Measurements from ENCODE around the gene INHBE. TPM values are rescaled to one million over a fixed set of nuclear protein-coding genes. Genes with fewer than 3 reads are reported as not detected.
"Not testable (repeated sequence)": the region's sequence is repeated elsewhere in the genome, so short reads cannot be mapped to it uniquely, and the experiment has no call there.

Gene INHBE
- total RNA-seq, 4 donors from 2014 or later, result 1.5 to 2.2 TPM; not detected in 2

- TF ChIP-seq POLR2A (IDR thresholded peaks at IDR 0.05), result no peak
- TF ChIP-seq, protein P1, sequence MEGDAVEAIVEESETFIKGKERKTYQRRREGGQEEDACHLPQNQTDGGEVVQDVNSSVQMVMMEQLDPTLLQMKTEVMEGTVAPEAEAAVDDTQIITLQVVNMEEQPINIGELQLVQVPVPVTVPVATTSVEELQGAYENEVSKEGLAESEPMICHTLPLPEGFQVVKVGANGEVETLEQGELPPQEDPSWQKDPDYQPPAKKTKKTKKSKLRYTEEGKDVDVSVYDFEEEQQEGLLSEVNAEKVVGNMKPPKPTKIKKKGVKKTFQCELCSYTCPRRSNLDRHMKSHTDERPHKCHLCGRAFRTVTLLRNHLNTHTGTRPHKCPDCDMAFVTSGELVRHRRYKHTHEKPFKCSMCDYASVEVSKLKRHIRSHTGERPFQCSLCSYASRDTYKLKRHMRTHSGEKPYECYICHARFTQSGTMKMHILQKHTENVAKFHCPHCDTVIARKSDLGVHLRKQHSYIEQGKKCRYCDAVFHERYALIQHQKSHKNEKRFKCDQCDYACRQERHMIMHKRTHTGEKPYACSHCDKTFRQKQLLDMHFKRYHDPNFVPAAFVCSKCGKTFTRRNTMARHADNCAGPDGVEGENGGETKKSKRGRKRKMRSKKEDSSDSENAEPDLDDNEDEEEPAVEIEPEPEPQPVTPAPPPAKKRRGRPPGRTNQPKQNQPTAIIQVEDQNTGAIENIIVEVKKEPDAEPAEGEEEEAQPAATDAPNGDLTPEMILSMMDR (IDR thresholded peaks at IDR 0.05 in 4 of 5, conservative IDR thresholded peaks at IDR 0.05 in 1 of 5), result no peak
Measured at GRCh38 chr12:57500213-57500612, 45.1 kb downstream of the INHBE start.

GRCh38 chr12:57502311-57502969 is 47.3 kb downstream of the INHBE start:
- H3K27me3 ChIP-seq; ATAC-seq; H3K27ac ChIP-seq; intact Hi-C loops (cut with DNase I; ENCODE audit: low total_unique reads); H3K4me3 ChIP-seq; H3K4me1 ChIP-seq; H3K9me3 ChIP-seq; DNase-seq: not testable (repeated sequence)
- peaks cover 0 to 81% of the 10 kb centered on the region in 2 donors for H3K36me3 ChIP-seq
- in situ Hi-C loops (cut with MboI; ENCODE audit: low sequenced_read_pairs in 4 of 4), result loop anchor here in 1 of 4 donors (25.0 kb wide), 1 partner anchor 865 kb away; the partner anchor contains the start of genes ATP5F1B and BAZ2A

More at GRCh38 chr12:57500213-57500612, 45.1 kb downstream of the INHBE start:
- Histone ChIP-seq H3K4me3 (no peak overlapping the region), H3K27me3 (no peaks in the 10 kb centered on the region), H3K4me1 (no peaks in the 10 kb centered on the region), H3K36me3 (peaks cover 0 to 74% of the 10 kb centered on the region in 2 donors), H3K9me3 (no peaks in the 10 kb centered on the region), H3K27ac (no peak overlapping the region)
- in situ Hi-C loops (cut with MboI; ENCODE audit: low sequenced_read_pairs in 4 of 4) (loop anchor here in 1 of 4 donors (25.0 kb wide), 1 partner anchor 863 kb away; the partner anchor contains the start of genes ATP5F1B and BAZ2A), intact Hi-C loops (cut with DNase I; ENCODE audit: low total_unique reads) (no loop called here)
- ATAC-seq (no peak), DNase-seq (no peak)

DNA sequence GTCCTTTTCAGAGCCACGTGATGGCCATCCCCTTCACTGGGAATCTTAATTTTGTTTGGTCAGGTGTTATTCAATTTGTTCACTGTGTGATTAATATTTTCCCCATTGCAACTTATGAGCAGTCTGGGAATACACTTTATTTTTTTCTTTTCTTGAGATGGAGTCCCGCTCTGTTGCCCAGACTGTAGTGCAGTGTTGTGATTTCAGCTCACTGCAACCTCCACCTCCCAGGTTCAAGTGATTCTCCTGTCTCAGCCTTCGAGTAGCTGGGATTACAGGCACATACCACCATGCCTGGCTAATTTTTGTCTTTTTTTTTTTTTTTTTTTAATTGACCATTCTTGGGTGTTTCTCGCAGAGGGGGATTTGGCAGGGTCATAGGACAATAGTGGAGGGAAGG is 51.4 kb downstream of the INHBE start:
- H3K4me3 ChIP-seq; DNase-seq; H3K27me3 ChIP-seq; H3K4me1 ChIP-seq; H3K27ac ChIP-seq; ATAC-seq; intact Hi-C loops (cut with DNase I; ENCODE audit: low total_unique reads); H3K9me3 ChIP-seq: not testable (repeated sequence)
- peaks cover 0 to 72% of the 10 kb centered on the region in 2 donors for H3K36me3 ChIP-seq
- in situ Hi-C loops (cut with MboI; ENCODE audit: low sequenced_read_pairs in 4 of 4), result loop anchor here in 1 of 4 donors (25.0 kb wide), 1 partner anchor 869 kb away; the partner anchor contains the start of genes ATP5F1B and BAZ2A

Other genes starting within 250 kb of the INHBE start
- gene NXPH4, start 238.5 kb upstream of the INHBE start, total RNA-seq, result not detected
- 100 to 1,000 TPM in 1 of 4 donors, 10 to 100 TPM in 3; 41.3 to 107 (median 46.4) TPM for gene SHMT2, start 225.6 kb upstream of the INHBE start, total RNA-seq
- gene STAC3, start 204.1 kb upstream of the INHBE start, total RNA-seq, result 1,000 to 10,000 TPM in 2 of 4 donors, 100 to 1,000 TPM in 2; 459 to 1,596 (median 855) TPM
- gene R3HDM2, start 24.3 kb upstream of the INHBE start, total RNA-seq, result 10 to 100 TPM; 24.1 to 27.1 (median 25.6) TPM
- under 1 TPM in 2 of 4 donors, not detected in 2; 0.20 to 0.35 TPM for gene INHBC, start 20.5 kb upstream of the INHBE start, total RNA-seq
- gene GLI1, start 4.5 kb downstream of the INHBE start, total RNA-seq, result 1 to 10 TPM in 1 of 4 donors, not detected in 3; 1.0 TPM
- gene ARHGAP9, start 24.6 kb downstream of the INHBE start, total RNA-seq, result 1 to 10 TPM; 2.7 to 5.1 (median 4.7) TPM
- 10 to 100 TPM; 37.7 to 81.1 (median 42.0) TPM for gene MARS1, start 32.8 kb downstream of the INHBE start, total RNA-seq
- 10 to 100 TPM; 11.8 to 46.4 (median 17.1) TPM for gene DDIT3, start 65.2 kb downstream of the INHBE start, total RNA-seq
- gene MBD6, start 67.5 kb downstream of the INHBE start, total RNA-seq, result 10 to 100 TPM in 3 of 4 donors, 1 to 10 TPM in 1; 5.5 to 20.3 (median 12.9) TPM
- 100 to 1,000 TPM; 147 to 265 (median 177) TPM for gene DCTN2, start 91.9 kb downstream of the INHBE start, total RNA-seq
- under 1 TPM in 2 of 4 donors, not detected in 2; 0.09 to 0.36 TPM for gene KIF5A, start 94.7 kb downstream of the INHBE start, total RNA-seq
- 10 to 100 TPM; 11.2 to 22.0 (median 14.6) TPM for gene PIP4K2C, start 135.9 kb downstream of the INHBE start, total RNA-seq
- 10 to 100 TPM in 1 of 4 donors, 1 to 10 TPM in 3; 3.5 to 13.8 (median 6.8) TPM for gene DTX3, start 149.5 kb downstream of the INHBE start, total RNA-seq
- gene ARHGEF25, start 156.1 kb downstream of the INHBE start, total RNA-seq, result 1 to 10 TPM; 1.9 to 3.3 (median 2.4) TPM
- 10 to 100 TPM; 13.2 to 25.5 (median 16.6) TPM for gene B4GALNT1, start 177.9 kb downstream of the INHBE start, total RNA-seq
- gene OS9, start 238.8 kb downstream of the INHBE start, total RNA-seq, result 100 to 1,000 TPM in 3 of 4 donors, 10 to 100 TPM in 1; 77.0 to 152 (median 106) TPM

All from gastrocnemius medialis (tissue), 4 donors.